Ishikawa (cell line): ENCODE data around the gene EIF3A.

Experiments
- CREB1 ChIP-seq: IDR thresholded peaks from 2 replicates; pipeline ENCODE4 v1.6.1; 2012; ENCODE audit warnings: low read depth
- EGR1 ChIP-seq: IDR thresholded peaks from 2 replicates; pipeline ENCODE4 v1.6.1; 2012
- FOXM1 ChIP-seq: IDR thresholded peaks from 2 replicates; pipeline ENCODE4 v1.6.1; 2012; ENCODE audit warnings: low read depth, borderline replicate concordance
- NFIC ChIP-seq: IDR thresholded peaks from 2 replicates; pipeline ENCODE4 v1.6.1; 2012
- TAF1 ChIP-seq: IDR thresholded peaks from 2 replicates; pipeline ENCODE4 v1.6.1; 2012; ENCODE audit warnings: low read depth, mild to moderate bottlenecking
- TCF12 ChIP-seq: IDR thresholded peaks from 2 replicates; pipeline ENCODE4 v1.6.1; 2012; ENCODE audit warnings: low read depth
- YY1 ChIP-seq: IDR thresholded peaks from 2 replicates; pipeline ENCODE4 v1.6.1; 2012; ENCODE audit warnings: low read depth
- ZBTB7A ChIP-seq: IDR thresholded peaks from 2 replicates; pipeline ENCODE4 v1.6.1; 2012; ENCODE audit warnings: low read depth
- TF ChIP-seq, protein P1 (sequence below): IDR thresholded peaks from 2 replicates; pipeline ENCODE4 v1.6.1; 2012

EIF3A gene

GRCh38 chr10:118986815-118987790 is 93.5 kb downstream of the EIF3A start:
- TF ChIP-seq EGR1 (no peak), FOXM1 (no peak)

GRCh38 chr10:118985576-118985975 is 95.0 kb downstream of the EIF3A start:
- no peak for TF ChIP-seq NFIC
- TF ChIP-seq ZBTB7A: no peak
- no peak for TF ChIP-seq TAF1
- TF ChIP-seq, protein P1, sequence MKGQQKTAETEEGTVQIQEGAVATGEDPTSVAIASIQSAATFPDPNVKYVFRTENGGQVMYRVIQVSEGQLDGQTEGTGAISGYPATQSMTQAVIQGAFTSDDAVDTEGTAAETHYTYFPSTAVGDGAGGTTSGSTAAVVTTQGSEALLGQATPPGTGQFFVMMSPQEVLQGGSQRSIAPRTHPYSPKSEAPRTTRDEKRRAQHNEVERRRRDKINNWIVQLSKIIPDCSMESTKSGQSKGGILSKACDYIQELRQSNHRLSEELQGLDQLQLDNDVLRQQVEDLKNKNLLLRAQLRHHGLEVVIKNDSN: no peak
- no peak for TF ChIP-seq TCF12
- TF ChIP-seq YY1: no peak
- TF ChIP-seq CREB1: no peak
